Measurements from ENCODE around the gene DCX. TPM values are rescaled to one million over a fixed set of nuclear protein-coding genes. Genes with fewer than 3 reads are reported as not detected.
A peak's percentile ranks its signal among the peaks of the same experiment; 100 is the strongest.

DCX gene
- not detected for polyA plus RNA-seq (2012; ENCODE audit: insufficient read depth, insufficient read length)

GRCh38 chrX:111411983-111412382, at the start of gene DCX:
TSS of gene DCX (minus strand) at chrX:111412192. CDS start at chrX:111410398, 1,794 bp downstream.
- no peak for DNase-seq (ENCODE audit: low read depth, low spot score)

GRCh38 chrX:111460607-111461006, 48.6 kb upstream of the DCX start:
- no peak for DNase-seq (ENCODE audit: low read depth, low spot score)
- no peak overlapping the region for H3K4me3 ChIP-seq (ENCODE audit: low read length)

More at GRCh38 chrX:111411983-111412382, at the start of gene DCX:
- H3K4me3 ChIP-seq (ENCODE audit: low read length), result no peak within 1 kb of the TSS

DNA sequence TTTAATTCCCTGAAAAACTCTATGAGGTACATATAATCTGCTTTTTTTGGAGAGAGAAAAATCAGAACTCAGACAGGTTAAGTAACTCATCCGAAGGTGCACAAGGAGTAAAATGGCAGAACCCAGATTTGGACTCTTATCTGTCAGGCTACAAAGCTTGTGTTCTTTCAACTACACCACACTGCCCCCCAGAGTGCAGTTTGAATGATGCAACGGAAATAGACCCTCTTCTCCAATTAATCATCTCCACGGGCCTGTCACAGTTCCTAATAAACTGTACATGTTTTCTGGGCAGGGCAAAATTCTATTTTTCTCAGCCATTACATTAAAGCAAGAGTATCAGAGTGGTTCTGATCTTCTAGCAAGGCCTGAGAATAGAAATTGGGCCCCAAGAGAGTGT, 35.3 kb upstream of the DCX start:
- H3K4me3 ChIP-seq (ENCODE audit: low read length), result no peak overlapping the region
- DNase-seq (ENCODE audit: low read depth, low spot score), result peak; percentile 23

GRCh38 chrX:111445485-111445884, 33.5 kb upstream of the DCX start:
- peak; percentile 27 for DNase-seq (ENCODE audit: low read depth, low spot score)
- no peak overlapping the region for H3K4me3 ChIP-seq (ENCODE audit: low read length)

- H3K4me3 ChIP-seq (ENCODE audit: low read length), result no peak overlapping the region
- DNase-seq (ENCODE audit: low read depth, low spot score), result peak; percentile 9
Measured at GRCh38 chrX:111444881-111445280, 32.9 kb upstream of the DCX start.

- DNase-seq (ENCODE audit: low read depth, low spot score), result no peak
- no peak overlapping the region for H3K4me3 ChIP-seq (ENCODE audit: low read length)
Measured at GRCh38 chrX:111443946-111444345, 32.0 kb upstream of the DCX start.

GRCh38 chrX:111442791-111443190, 30.8 kb upstream of the DCX start:
- no peak overlapping the region for H3K4me3 ChIP-seq (ENCODE audit: low read length)
- no peak for DNase-seq (ENCODE audit: low read depth, low spot score)

- H3K4me3 ChIP-seq (ENCODE audit: low read length), result no peak overlapping the region
Measured at GRCh38 chrX:111435469-111435868, 23.5 kb upstream of the DCX start.

DNA sequence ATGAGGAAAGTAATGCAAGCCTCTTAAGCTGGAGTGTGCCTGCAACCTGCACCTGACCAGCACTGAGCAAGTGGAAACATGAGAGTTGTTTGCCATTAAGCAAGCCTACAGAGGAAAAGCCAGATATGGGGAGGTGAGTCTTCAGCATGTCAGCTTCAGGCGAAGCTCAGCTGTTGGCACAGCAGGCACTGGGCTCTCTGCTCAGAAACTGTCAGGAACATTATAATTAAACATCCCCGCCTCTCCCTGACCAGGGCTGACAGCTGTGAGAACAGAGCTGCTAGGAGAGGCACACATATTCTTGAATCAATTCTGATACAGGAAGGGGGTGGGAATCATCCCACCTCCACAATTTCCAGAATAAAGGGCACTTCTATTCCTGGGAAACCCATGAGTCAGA, 19.0 kb upstream of the DCX start:
- no peak overlapping the region for H3K4me3 ChIP-seq (ENCODE audit: low read length)
- no peak for DNase-seq (ENCODE audit: low read depth, low spot score)

More at GRCh38 chrX:111435469-111435868, 23.5 kb upstream of the DCX start:
- DNase-seq (ENCODE audit: low read depth, low spot score), result no peak

DNA sequence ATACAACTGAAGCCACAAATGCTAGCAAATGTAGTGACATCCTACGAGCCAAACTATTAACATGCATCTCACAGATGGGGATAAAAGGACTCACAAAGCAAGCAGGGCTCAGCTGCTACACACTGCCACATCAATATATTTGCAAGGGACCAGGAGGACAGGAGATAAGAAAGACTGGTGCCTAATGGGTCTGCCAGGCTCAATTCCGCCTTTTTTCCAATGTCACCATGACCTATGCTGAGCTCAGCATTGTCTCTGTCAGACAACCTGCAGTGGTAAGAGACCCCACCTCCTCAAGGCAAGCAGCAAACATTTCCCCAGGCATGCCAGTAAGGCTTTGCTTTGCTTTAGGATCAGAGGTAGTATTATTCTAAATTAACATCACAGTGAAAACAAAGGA, 435 bp downstream of the DCX start:
- H3K4me3 ChIP-seq (ENCODE audit: low read length), result no peak overlapping the region
- DNase-seq (ENCODE audit: low read depth, low spot score), result no peak

DNA sequence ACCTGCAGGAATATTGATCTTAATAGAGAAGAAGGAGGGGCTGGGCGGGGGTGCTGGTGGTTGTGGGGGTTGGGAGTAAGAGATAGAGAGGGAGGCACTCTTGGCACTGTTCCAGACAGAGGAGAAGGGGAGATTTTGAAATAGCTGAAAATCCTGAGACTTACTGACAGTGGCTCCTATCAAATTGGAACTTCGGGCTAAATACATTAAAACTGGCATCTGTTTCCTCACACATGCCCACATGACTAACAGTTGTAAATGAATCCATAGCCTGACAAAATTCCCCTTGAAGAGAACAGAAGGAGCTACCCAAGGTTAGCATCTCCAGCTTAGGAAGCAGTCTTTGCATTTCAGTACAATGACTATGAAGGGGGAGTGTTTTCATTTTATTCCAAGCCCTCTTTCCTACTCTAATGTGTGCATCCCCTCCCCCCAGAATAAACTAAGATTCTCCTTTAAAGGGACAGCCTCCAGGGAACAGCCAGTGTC, 1.4 kb downstream of the DCX start:
- H3K4me3 ChIP-seq (ENCODE audit: low read length), result no peak overlapping the region
- no peak for DNase-seq (ENCODE audit: low read depth, low spot score)

- H3K4me3 ChIP-seq (ENCODE audit: low read length), result no peak overlapping the region
- DNase-seq (ENCODE audit: low read depth, low spot score), result no peak
Measured at GRCh38 chrX:111409326-111409725, 2.7 kb downstream of the DCX start.

GRCh38 chrX:111407948-111408347, 4.0 kb downstream of the DCX start:
- DNase-seq (ENCODE audit: low read depth, low spot score), result no peak
- H3K4me3 ChIP-seq (ENCODE audit: low read length), result no peak overlapping the region

DNA sequence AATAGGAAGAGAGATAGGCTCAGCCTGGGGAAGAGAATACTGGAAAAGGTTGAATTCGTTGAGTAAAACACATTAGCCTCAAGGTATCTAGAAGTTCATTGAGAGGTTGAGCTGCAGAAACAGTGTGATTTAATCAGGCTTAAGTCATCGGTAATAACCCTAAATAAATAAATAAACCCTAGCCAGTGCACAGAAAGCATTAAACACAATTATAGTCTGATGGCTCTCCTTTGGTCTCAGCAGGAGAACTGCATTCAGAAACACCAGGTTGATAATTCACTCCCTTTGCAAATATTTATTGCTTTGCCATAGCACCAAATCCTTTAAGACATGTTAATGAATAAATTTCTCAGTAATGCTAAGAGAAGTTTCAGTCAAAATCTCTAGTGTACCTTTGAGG, 9.6 kb downstream of the DCX start:
- DNase-seq (ENCODE audit: low read depth, low spot score), result no peak
- no peak overlapping the region for H3K4me3 ChIP-seq (ENCODE audit: low read length)

DNA sequence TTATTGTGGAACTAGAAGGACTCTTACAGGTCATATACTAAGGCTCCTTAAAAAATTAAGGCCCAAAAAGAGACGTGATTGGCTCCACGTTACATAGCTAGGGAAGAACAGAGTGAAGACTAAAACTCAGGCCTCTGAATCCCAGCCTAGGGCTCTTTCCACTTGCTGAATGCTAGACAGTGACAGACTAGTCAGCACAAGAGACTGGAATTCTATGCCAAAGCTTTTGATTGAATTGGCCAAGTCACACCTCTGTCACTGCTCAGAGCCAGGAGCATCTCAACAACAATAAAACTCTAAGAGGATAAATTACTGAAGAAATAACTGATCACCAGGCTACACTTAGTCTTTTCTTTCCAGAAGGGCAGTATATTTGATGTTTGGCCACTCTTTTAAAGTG, 16.8 kb downstream of the DCX start:
- no peak for DNase-seq (ENCODE audit: low read depth, low spot score)

GRCh38 chrX:111394569-111394968, 17.4 kb downstream of the DCX start:
- no peak for DNase-seq (ENCODE audit: low read depth, low spot score)
- no peak overlapping the region for H3K4me3 ChIP-seq (ENCODE audit: low read length)

More for the DNA sequence above, 16.8 kb downstream of the DCX start:
- no peak overlapping the region for H3K4me3 ChIP-seq (ENCODE audit: low read length)

- no peak for DNase-seq (ENCODE audit: low read depth, low spot score)
- H3K4me3 ChIP-seq (ENCODE audit: low read length), result no peak overlapping the region
Measured at GRCh38 chrX:111387470-111388070, 24.4 kb downstream of the DCX start.

DNA sequence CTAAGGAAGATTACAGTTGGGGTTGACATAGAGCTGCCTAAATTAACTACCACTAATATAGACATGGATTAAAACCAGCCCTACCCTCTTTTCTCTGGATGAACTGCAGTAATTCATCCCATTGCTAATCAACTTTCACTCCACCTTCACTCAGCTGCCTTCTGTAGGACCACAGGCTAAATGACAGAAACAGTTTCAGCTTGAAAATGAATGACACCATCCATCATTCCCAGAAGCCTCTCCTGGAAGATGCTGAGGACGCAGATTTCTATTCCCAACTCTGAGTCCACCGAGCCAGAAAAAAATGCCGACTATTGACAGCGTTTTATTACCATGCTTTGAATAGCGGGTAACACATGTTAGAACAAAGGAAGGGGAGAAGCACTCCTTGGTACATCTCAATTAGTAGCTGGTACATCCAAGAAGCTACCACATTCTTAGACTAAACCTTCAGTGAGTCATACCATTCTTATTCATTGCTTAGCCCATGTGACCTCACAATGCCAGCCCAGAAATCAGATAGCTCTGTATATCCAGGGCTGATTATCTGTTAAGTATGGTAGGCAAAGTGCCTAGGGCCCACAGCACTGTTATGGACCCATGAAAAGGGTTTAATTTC, 25.3 kb downstream of the DCX start:
- no peak overlapping the region for H3K4me3 ChIP-seq (ENCODE audit: low read length)
- no peak for DNase-seq (ENCODE audit: low read depth, low spot score)

DNA sequence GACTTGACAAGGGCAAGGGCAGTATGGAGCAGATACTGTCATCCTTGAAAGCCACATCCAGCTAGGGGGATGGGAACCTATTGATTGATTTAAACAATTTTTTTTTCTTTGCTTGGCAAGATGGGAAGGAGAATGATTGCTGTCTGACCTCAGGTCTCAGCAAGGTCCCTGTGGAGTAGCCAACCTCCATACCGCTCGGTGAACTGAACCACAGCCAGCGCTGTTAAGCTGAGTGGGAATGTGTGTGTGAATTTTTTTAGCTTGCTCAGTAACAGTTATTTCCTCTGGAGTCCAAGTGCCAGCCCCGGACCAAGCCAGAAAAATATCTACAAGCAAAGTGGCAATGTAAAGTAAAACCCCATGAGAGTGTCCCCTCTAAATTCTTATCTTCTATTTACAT, 25.9 kb downstream of the DCX start:
- no peak for DNase-seq (ENCODE audit: low read depth, low spot score)
- no peak overlapping the region for H3K4me3 ChIP-seq (ENCODE audit: low read length)

- H3K4me3 ChIP-seq (ENCODE audit: low read length), result no peak overlapping the region
Measured at GRCh38 chrX:111382277-111382676, 29.7 kb downstream of the DCX start.

More at GRCh38 chrX:111382277-111382676, 29.7 kb downstream of the DCX start:
- DNase-seq (ENCODE audit: low read depth, low spot score), result no peak

Measured in Jurkat, Clone E6-1 (cell line).